ENCODE measurements around the gene SLC6A8. TPM values are rescaled to one million over a fixed set of nuclear protein-coding genes. Genes with fewer than 3 reads are reported as not detected.

The SLC6A8 gene
- total RNA-seq, 2 donors from 2014 or later: 16.8 to 16.9 TPM

- no peaks in the 10 kb centered on the region for H3K27me3 ChIP-seq (replicated peaks; ENCODE audit: insufficient read depth)
- TF ChIP-seq CTCF (IDR thresholded peaks at IDR 0.05): no peak
- H3K4me3 ChIP-seq: no peak overlapping the region
- ATAC-seq (ENCODE audit: insufficient number of reproducible peaks, low FRiP score, low read depth) (no peak), DNase-seq (ENCODE audit: low spot score) (no peak)
- H3K9me3 ChIP-seq: no peaks in the 10 kb centered on the region
- H3K27ac ChIP-seq: no peak overlapping the region
- no peaks in the 10 kb centered on the region for H3K36me3 ChIP-seq
- H3K4me1 ChIP-seq (ENCODE audit: control insufficient read depth in 1 of 2, low read depth in 2 of 2): peaks cover 0 to 20% of the 10 kb centered on the region in 2 donors
These were observed 41.7 kb upstream of the SLC6A8 start for GRCh38 chrX:153645921-153646488.

- DNase-seq (ENCODE audit: low spot score): no peak
- Histone ChIP-seq H3K9me3 (no peaks in the 10 kb centered on the region), H3K4me1 (ENCODE audit: control insufficient read depth in 1 of 2, low read depth in 2 of 2) (peaks cover 0 to 20% of the 10 kb centered on the region in 2 donors), H3K4me3 (peak within 1 kb of the TSS; percentile 49), H3K27me3 (replicated peaks; ENCODE audit: insufficient read depth) (no peaks in the 10 kb centered on the region), H3K36me3 (no peaks in the 10 kb centered on the region), H3K27ac (no peak within 1 kb of the TSS)
- TF ChIP-seq CTCF (IDR thresholded peaks at IDR 0.05): no peak
- ATAC-seq (ENCODE audit: insufficient number of reproducible peaks, low FRiP score, low read depth): no peak
These were observed 40.9 kb upstream of the SLC6A8 start, which contains the start of gene DUSP9 for GRCh38 chrX:153646620-153647373. TSS of gene DUSP9 (plus strand) at chrX:153647203. CDS start at chrX:153647954, 751 bp downstream.

- ATAC-seq (ENCODE audit: insufficient number of reproducible peaks, low FRiP score, low read depth): no peak
- H3K36me3 ChIP-seq: no peaks in the 10 kb centered on the region
- no peaks in the 10 kb centered on the region for H3K27me3 ChIP-seq (replicated peaks; ENCODE audit: insufficient read depth)
- no peak for TF ChIP-seq CTCF (IDR thresholded peaks at IDR 0.05)
- H3K27ac ChIP-seq: no peak overlapping the region
- peaks cover 0 to 20% of the 10 kb centered on the region in 2 donors for H3K4me1 ChIP-seq (ENCODE audit: control insufficient read depth in 1 of 2, low read depth in 2 of 2)
- peak overlapping the region; percentile 49 for H3K4me3 ChIP-seq
- no peaks in the 10 kb centered on the region for H3K9me3 ChIP-seq
- DNase-seq (ENCODE audit: low spot score): no peak
These were observed 40.0 kb upstream of the SLC6A8 start for GRCh38 chrX:153647461-153648357.

GRCh38 chrX:153648358-153649177, 39.2 kb upstream of the SLC6A8 start:
- no peak for ATAC-seq (ENCODE audit: insufficient number of reproducible peaks, low FRiP score, low read depth)
- Histone ChIP-seq H3K27ac (no peak overlapping the region), H3K4me1 (ENCODE audit: control insufficient read depth in 1 of 2, low read depth in 2 of 2) (peaks cover 0 to 17% of the 10 kb centered on the region in 2 donors), H3K27me3 (replicated peaks; ENCODE audit: insufficient read depth) (no peaks in the 10 kb centered on the region), H3K4me3 (no peak overlapping the region), H3K9me3 (no peaks in the 10 kb centered on the region), H3K36me3 (no peaks in the 10 kb centered on the region)
- no peak for TF ChIP-seq CTCF (IDR thresholded peaks at IDR 0.05)
- DNase-seq (ENCODE audit: low spot score): no peak

Data from thoracic aorta (tissue), 2 donors.